Prostate gland (tissue), 2 donors: ENCODE data around the gene FAM171A2. TPM values are rescaled to one million over a fixed set of nuclear protein-coding genes. Genes with fewer than 3 reads are reported as not detected.

ENCODE experiments used
- DNase-seq: peaks from one replicate; pipeline ENCODE4 v3.0.0-alpha.2; 2019; ENCODE audit warnings: low spot score
- H3K27ac ChIP-seq, 2 donors: fragments of 200-600 bp; sonication (generic); 2 replicates each; pipeline ENCODE4 v1.5.1; 2017 to 2019
- H3K27me3 ChIP-seq: fragments of 200-600 bp; sonication (generic); replicated peaks from 2 replicates; pipeline ENCODE4 v1.5.1; 2019; ENCODE audit not compliant: insufficient read depth
- H3K36me3 ChIP-seq, 2 donors: fragments of 200-600 bp; sonication (generic); 1 replicate in 1 of 2; 2 replicates in 1 of 2; pipeline versions ENCODE4 v1.5.1 to v1.8.1; 2017 to 2019
- H3K4me1 ChIP-seq: fragments of 200-600 bp; sonication (generic); replicated peaks from 2 replicates; pipeline ENCODE4 v1.5.1; 2019
- H3K4me3 ChIP-seq, 2 donors: fragments of 200-600 bp; sonication (generic); 2 replicates each; pipeline ENCODE4 v1.5.1; 2017 to 2019
- H3K9me3 ChIP-seq: fragments of 200-600 bp; sonication (generic); 2 replicates; pipeline ENCODE4 v1.5.1; 2017
- POLR2A ChIP-seq: fragments of 450-650 bp; IDR thresholded peaks from one replicate; pipeline ENCODE4 v1.6.1; 2016; ENCODE audit warnings: antibody characterized with exemption, mild to moderate bottlenecking
- POLR2AphosphoS5 ChIP-seq: sonication (generic); formaldehyde crosslinking; IDR thresholded peaks from one replicate; pipeline ENCODE4 v1.6.1; 2017; ENCODE audit warnings: antibody characterized with exemption
- WGBS: methylation state at CpG from one replicate; pipeline ENCODE4 v1.1.5; 2018; 5-methylcytosine and 5-hydroxymethylcytosine counted together
- intact Hi-C: fragments of 100-400 bp; cut with DNase I; formaldehyde crosslinking; loops from one replicate; pipeline ENCODE4 v1.14.2; 2022
- total RNA-seq, 2 donors: library from RNA; depleted of rRNA; stranded (reverse); fragments of >200 nt; gene quantifications; one replicate each; pipeline ENCODE4 v1.1.0, GENCODE V29; 2016
- TF ChIP-seq, protein P1 (sequence below), 4 experiments: fragments of 200-600 bp in 2 of 4; fragments of 450-650 bp in 2 of 4; sonication (generic) in 2 of 4; IDR thresholded peaks; 1 replicate in 3 of 4; 2 replicates in 1 of 4; pipeline ENCODE4 v1.5.1; 2016 to 2019; ENCODE audit warnings: antibody characterized with exemption in 4 of 4, mild to moderate bottlenecking in 2 of 4, moderate library complexity in 2 of 4

The FAM171A2 gene
- total RNA-seq, 2 donors from 2014 or later: 1.8 to 6.1 TPM

DNA sequence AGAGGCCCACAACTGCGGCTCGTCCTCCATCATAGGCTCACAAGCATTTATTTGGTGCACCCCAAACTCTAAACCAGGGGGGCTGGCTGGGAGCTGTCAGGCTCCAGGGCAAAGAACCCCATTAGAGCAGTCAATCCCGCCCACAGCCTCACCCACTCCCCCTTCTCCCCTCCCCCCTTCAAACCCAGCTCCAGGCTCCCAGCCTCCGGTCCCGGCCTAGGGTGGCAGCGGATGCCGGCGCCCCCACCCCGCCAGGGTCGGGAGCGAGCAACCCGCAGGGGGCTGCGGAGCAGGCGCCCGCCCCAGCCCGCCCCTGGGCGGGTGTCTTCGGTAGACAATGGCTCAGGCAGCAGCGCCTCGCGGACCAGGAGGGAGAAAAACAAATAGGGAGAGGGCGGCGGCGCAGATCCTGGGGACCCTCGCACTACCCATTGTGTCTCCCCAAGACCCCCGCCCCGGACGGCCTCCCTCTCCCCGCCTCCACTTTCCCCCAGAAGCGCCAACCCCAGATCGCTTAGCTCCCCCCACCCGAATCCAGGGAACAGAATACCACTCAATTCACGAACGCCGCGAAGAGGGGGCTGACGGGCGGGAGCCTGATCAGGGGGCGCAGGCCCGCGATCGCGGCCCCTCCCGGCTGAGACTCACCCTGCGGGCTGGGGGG, 572 bp downstream of the FAM171A2 start:
- Histone ChIP-seq H3K27ac (peak overlapping the region; percentile 5 to 19), H3K27me3 (no peaks in the 10 kb centered on the region), H3K4me3 (peak overlapping the region; percentile 46 to 55), H3K4me1 (no peaks in the 10 kb centered on the region), H3K9me3 (no peaks in the 10 kb centered on the region), H3K36me3 (no peaks in the 10 kb centered on the region)
- no peak for DNase-seq
- TF ChIP-seq, protein P1, sequence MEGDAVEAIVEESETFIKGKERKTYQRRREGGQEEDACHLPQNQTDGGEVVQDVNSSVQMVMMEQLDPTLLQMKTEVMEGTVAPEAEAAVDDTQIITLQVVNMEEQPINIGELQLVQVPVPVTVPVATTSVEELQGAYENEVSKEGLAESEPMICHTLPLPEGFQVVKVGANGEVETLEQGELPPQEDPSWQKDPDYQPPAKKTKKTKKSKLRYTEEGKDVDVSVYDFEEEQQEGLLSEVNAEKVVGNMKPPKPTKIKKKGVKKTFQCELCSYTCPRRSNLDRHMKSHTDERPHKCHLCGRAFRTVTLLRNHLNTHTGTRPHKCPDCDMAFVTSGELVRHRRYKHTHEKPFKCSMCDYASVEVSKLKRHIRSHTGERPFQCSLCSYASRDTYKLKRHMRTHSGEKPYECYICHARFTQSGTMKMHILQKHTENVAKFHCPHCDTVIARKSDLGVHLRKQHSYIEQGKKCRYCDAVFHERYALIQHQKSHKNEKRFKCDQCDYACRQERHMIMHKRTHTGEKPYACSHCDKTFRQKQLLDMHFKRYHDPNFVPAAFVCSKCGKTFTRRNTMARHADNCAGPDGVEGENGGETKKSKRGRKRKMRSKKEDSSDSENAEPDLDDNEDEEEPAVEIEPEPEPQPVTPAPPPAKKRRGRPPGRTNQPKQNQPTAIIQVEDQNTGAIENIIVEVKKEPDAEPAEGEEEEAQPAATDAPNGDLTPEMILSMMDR (IDR thresholded peaks at IDR 0.05): no peak
- TF ChIP-seq POLR2A (no peak), POLR2AphosphoS5 (no peak)
- WGBS: 2% methylated on average over 32 of the region's 45 CpGs
- intact Hi-C loops: no loop called here

DNA sequence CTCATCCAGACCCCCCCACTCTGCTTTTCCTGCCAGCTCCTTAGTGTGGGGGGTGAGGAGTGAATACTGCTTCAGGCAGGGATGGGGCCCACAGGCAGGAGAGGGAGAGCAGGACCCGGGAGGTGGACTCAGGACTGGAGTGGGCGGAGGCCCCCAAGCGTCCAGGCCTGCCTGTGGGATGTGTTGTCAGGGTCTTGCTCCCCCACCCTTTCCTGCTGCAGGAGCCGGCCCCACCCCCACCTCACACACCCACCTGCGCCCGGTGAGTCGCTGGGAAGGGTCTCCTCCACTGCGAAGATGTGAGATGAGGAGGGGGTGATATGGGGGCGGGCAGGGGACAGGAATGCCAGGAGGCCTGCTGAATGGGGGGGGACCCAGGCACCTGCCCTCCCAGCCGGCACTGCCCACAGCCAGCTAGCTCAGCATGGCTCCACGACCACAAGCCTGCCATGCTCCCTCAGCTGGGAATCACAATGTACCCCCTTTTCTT, 1.1 kb downstream of the FAM171A2 start:
- intact Hi-C loops: no loop called here
- Histone ChIP-seq H3K27ac (no peak overlapping the region), H3K4me1 (no peaks in the 10 kb centered on the region), H3K36me3 (no peaks in the 10 kb centered on the region), H3K27me3 (no peaks in the 10 kb centered on the region), H3K9me3 (no peaks in the 10 kb centered on the region), H3K4me3 (peak overlapping the region in 1 of 2 donors; percentile 46)
- WGBS: 15% methylated on average over 10 of the region's 11 CpGs
- no peak for DNase-seq
- TF ChIP-seq, protein P1 (IDR thresholded peaks at IDR 0.05): no peak
- TF ChIP-seq POLR2AphosphoS5 (no peak), POLR2A (no peak)

DNA sequence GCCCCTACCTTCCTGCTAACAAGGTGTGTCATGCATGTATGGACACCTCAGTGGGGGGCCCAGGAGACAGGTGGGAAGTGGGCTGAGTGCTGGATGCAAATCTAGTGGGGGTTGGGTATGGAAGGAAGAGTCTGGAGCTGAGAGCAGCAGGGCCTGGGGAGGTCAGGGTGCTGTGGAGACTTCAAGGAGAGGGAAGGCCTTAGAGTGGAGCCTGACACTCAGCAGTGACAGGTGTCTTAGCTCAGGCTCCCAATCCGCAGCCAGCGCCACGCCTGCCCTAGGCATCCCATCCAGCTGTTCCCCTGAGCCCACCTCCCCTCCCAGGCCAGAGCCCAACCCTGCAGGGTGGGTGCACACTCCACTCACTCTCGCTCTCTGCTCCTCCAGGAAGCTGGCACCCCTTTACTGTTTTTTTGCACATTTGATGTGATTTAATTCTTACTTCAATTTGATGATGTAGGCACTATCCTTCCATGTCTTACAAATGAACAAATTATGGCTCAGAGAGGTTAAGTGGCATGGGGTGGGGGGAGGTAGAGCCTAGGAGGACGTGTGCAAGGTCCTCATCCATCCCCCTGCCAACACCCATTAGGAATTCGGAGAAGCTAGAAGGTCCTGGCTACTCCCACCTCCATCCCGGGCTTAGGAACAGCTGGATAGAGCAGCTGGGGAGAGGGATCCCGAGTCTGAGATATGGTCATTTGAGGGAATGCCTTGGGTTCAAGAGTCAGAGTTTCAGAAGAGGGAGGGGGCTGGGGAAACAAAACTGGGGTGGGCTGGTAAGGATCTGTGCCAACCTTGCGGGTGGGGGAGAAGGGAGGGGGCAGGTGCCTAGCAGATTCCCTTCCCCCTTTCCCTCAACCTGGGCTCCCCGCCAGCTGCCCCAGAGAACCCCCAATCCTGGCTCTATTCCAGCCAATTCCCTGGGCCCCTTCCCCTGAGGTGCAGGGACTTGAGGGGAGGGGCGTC, 2.1 kb downstream of the FAM171A2 start:
- H3K4me3 ChIP-seq: no peak overlapping the region
- no peaks in the 10 kb centered on the region for H3K4me1 ChIP-seq
- no peak overlapping the region for H3K27ac ChIP-seq
- no peaks in the 10 kb centered on the region for H3K27me3 ChIP-seq
- intact Hi-C loops: no loop called here
- WGBS: 60% methylated on average over 11 of the region's 11 CpGs
- no peak for DNase-seq
- TF ChIP-seq POLR2A: no peak
- TF ChIP-seq, protein P1 (IDR thresholded peaks at IDR 0.05): no peak
- no peak for TF ChIP-seq POLR2AphosphoS5
- no peaks in the 10 kb centered on the region for H3K9me3 ChIP-seq
- no peaks in the 10 kb centered on the region for H3K36me3 ChIP-seq

DNA sequence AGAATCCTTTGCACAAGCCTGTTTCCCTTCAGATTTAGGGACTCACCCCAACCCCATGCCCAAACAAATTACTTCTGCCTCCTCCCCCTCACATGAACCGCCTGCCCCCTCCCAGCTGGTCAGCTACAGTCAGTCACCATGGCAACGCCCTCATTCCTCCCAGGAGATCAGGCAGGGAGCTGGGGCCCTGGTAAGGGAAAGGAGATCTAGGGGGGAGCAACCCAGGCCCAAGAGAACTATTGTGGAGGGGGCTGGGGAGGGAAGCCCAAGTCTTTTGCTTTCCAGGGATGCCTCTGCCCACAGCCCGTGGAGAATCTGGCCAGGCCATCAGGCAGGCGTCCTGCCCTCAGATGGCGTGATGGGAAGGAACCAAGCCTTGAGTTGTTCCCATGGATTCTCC, 2.8 kb downstream of the FAM171A2 start:
- 55% methylated on average over 5 of the region's 5 CpGs for WGBS
- no peak overlapping the region for H3K4me3 ChIP-seq
- no peak overlapping the region for H3K27ac ChIP-seq
- H3K4me1 ChIP-seq: no peaks in the 10 kb centered on the region
- no peaks in the 10 kb centered on the region for H3K27me3 ChIP-seq
- no peaks in the 10 kb centered on the region for H3K9me3 ChIP-seq
- DNase-seq: no peak
- TF ChIP-seq POLR2A (no peak), POLR2AphosphoS5 (no peak)
- TF ChIP-seq, protein P1 (IDR thresholded peaks at IDR 0.05): no peak
- H3K36me3 ChIP-seq: no peaks in the 10 kb centered on the region
- intact Hi-C loops: no loop called here
